Measurements from ENCODE around the gene RNF144A. TPM values are rescaled to one million over a fixed set of nuclear protein-coding genes. Genes with fewer than 3 reads are reported as not detected.

Gene RNF144A
- total RNA-seq, 1 donor from 2014 or later, result 34.7 TPM

- intact Hi-C loops (cut with micrococcal nuclease), result no loop called here
Observed at GRCh38 chr2:6968319-6969100, 51.3 kb downstream of the RNF144A start.

- intact Hi-C loops (cut with micrococcal nuclease), result no loop called here
Observed at GRCh38 chr2:6970551-6970950, 53.3 kb downstream of the RNF144A start.

GRCh38 chr2:6970976-6971480 is 53.8 kb downstream of the RNF144A start:
- intact Hi-C loops (cut with micrococcal nuclease), result no loop called here

GRCh38 chr2:6971502-6971901 is 54.3 kb downstream of the RNF144A start:
- intact Hi-C loops (cut with micrococcal nuclease), result no loop called here

GRCh38 chr2:6972067-6972710 is 55.0 kb downstream of the RNF144A start:
- intact Hi-C loops (cut with micrococcal nuclease), result no loop called here

- intact Hi-C loops (cut with micrococcal nuclease), result no loop called here
Observed at GRCh38 chr2:6973895-6974545, 56.8 kb downstream of the RNF144A start.

GRCh38 chr2:6975988-6976387 is 58.8 kb downstream of the RNF144A start:
- intact Hi-C loops (cut with micrococcal nuclease), result no loop called here

- intact Hi-C loops (cut with micrococcal nuclease), result no loop called here
Observed at GRCh38 chr2:6977113-6977741, 60.0 kb downstream of the RNF144A start.

GRCh38 chr2:6977786-6978185 is 60.6 kb downstream of the RNF144A start:
- intact Hi-C loops (cut with micrococcal nuclease), result no loop called here

- intact Hi-C loops (cut with micrococcal nuclease), result no loop called here
Observed at GRCh38 chr2:6978991-6979390, 61.8 kb downstream of the RNF144A start.

- intact Hi-C loops (cut with micrococcal nuclease), result no loop called here
Observed at GRCh38 chr2:6982449-6982848, 65.2 kb downstream of the RNF144A start.

- intact Hi-C loops (cut with micrococcal nuclease), result no loop called here
Observed at GRCh38 chr2:6982934-6983589, 65.8 kb downstream of the RNF144A start.

GRCh38 chr2:6986301-6986911 is 69.2 kb downstream of the RNF144A start:
- intact Hi-C loops (cut with micrococcal nuclease), result no loop called here

GRCh38 chr2:6986912-6987361 is 69.7 kb downstream of the RNF144A start:
- intact Hi-C loops (cut with micrococcal nuclease), result no loop called here

- intact Hi-C loops (cut with micrococcal nuclease), result no loop called here
Observed at GRCh38 chr2:6990871-6991270, 73.7 kb downstream of the RNF144A start.

GRCh38 chr2:6992794-6993228 is 75.6 kb downstream of the RNF144A start:
- intact Hi-C loops (cut with micrococcal nuclease), result no loop called here

GRCh38 chr2:6993229-6993640 is 76.0 kb downstream of the RNF144A start:
- intact Hi-C loops (cut with micrococcal nuclease), result no loop called here

- intact Hi-C loops (cut with micrococcal nuclease), result no loop called here
Observed at GRCh38 chr2:6993936-6994335, 76.7 kb downstream of the RNF144A start.

- intact Hi-C loops (cut with micrococcal nuclease), result no loop called here
Observed at GRCh38 chr2:6994536-6995128, 77.4 kb downstream of the RNF144A start.
